NCI-H748 (cell line): Measurements from ENCODE around the gene MAPK4.

Experiments used
- DNase-seq: peaks from one replicate; lab custom pipeline; 2025; ENCODE audit not compliant: unreplicated experiment; lab: John Stamatoyannopoulos, UW

Gene MAPK4

GRCh38 chr18:50622865-50623393 is 63.0 kb downstream of the MAPK4 start:
- DNase-seq = no peak

DNA sequence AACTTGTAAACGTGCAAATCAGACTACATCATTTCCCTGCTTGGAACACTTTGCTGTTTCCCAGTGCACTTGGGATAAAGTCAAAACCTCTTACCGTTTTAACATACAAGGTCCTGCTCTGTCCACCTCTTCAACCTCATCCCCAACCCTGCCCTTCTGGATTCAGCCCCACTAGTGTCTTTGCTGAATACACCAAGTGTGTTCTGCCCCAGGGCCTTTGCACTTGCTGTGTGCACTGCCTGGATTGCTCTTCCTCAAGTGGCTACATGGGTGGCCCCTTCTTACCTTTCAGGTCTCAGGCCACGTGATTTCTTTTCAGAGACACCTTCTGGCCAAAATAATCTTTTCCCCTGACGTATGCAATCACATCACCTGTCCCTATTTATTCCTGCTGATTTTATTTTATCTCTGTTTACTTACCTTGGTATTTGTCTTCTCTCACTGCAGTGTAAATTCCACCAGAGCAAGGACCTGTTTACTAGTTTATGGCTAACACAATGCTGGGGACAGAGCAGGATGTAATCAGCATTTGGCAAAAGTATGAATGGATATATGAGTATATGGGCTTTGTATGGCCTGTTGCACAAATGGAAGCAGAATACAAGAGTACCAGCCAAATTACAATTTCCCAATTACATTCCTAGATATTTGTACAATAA is 63.9 kb downstream of the MAPK4 start:
- DNase-seq = no peak

GRCh38 chr18:50624981-50625380 is 65.1 kb downstream of the MAPK4 start:
- no peak for DNase-seq

- DNase-seq = no peak
Observed at GRCh38 chr18:50626317-50626716, 66.4 kb downstream of the MAPK4 start.

DNA sequence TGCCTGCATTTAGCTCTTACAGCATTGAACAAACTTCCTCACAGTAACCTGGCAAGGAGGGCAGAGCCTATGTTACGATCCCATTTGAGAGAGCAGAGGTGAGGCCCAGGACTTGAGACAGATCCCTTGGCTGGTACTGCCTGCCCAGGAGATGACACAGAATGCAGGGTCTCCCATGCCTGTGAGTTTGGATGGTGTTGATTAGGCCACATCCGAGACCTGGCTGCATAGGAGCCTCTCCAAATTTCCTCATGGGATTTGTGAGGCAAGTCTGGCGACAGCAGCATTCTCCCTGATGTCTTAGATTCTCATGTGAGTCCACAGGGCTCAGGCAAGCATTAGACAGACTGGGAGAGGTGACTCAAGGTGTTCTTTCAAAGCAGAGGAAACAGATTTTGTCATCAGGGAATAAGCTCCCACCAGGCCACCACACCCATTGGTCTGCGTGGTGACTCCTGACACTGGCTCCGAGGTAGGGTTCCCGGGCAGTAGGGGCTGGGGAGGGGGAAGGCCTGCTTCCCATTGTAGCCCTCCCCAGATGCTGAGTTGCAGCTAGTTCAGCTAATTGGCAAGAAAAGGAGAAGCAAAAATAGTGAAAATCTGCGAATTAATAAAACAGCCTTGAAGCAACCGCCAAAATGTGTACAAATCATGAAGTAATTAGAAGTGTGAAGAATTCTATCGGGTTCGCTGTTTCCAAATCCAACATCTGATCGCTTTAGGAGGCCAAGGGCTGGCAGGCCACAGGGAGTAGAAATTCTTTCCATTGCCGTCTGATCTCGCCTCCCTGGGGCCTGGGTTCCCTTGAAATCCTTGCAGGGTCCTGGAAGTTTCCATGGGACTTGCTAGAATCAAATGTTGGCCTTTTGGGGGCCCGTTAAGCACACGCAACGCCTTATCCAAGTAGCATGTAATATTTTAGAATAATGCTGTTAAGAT is 68.0 kb downstream of the MAPK4 start:
- no peak for DNase-seq

DNA sequence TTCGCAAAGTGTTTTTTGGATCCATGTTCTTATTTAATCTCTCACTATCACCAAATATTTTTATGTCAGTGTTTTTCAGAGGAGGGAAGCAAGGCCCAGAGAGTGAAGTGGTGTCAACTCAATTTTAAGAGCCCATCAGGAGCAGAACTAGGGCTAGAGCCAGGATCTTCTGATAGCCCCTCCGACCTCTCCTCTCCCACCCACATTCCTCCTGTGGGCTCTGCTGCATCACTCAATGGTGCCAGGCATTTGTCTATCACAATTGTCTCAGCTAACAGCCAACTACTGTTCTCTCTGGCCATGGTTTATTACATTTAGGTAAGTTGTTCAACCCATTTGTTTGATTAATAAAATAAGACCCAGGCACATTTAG is 68.6 kb downstream of the MAPK4 start:
- DNase-seq = no peak

DNA sequence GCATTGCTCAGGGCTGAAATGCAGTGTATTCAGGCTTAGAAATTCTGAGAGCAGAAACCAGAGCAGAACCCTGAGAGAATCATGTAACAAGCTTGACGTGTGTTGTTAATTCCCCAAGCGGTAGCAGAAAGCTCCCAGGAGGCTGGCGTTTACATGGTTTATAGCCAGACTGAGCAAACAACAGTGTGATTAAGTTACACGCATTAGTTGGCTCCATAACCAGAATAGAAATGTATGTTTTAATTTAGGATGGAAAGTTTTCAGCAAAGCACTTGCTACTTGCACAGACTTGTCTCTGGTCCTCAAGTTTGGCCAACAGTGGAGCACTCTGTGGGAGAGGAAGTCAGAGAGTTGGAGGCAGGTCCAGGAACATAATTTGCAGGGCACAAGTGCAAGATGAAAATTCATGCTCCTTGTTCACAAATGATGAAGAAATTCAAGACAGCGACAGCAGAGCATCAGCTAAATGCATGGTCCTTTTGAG is 69.3 kb downstream of the MAPK4 start:
- DNase-seq = peak; percentile 90

DNA sequence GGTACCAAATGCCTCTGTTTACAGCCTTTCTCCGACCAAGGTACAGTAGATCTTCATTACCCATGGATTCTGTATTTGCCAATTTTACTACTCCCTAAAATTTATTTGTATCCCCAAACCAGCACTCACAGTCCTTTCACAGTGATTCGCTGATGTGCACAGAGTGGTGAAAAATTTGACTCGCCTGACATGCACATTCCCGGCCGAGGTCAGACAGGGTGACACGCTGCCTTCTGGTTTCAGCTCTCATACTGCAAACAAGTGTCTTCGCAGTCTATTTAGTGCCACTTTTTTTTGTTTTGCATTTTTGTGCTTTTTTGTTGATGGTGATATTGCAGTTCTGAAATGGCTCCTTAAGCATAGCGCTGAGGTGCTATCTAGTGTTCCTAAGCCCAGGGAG is 71.0 kb downstream of the MAPK4 start:
- peak; percentile 42 for DNase-seq

DNA sequence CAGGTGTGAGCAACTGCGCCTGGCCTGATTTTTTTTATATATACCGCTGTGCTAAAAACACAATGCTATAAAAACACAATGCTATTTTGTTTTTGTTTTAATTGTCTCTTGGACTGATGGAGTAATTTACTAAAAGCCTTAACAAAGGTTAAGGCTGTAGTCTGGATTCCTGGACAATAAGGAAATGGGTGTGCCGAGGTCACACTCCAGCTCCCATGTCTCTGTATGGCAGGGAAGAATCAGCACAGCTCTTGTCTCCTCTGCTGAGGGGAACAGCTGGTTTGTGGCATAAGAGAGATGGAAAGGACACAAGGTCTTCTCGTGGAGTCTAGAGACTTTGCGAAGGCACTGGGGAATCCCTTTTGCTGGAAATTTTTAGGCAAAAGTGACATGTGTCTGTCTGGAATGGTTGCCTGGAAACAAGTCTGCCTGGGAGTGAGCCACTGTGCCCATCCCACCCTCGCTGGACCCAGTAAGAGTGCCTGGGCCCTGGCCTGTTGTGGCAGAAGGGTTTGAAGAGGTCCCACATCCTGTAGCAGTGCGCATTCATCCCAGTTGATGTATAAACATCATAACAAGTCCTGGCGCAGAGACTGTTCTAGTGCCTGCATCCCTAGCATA is 73.1 kb downstream of the MAPK4 start:
- DNase-seq = peak; percentile 40

GRCh38 chr18:50633992-50634391 is 74.1 kb downstream of the MAPK4 start:
- DNase-seq = peak; percentile 17

DNA sequence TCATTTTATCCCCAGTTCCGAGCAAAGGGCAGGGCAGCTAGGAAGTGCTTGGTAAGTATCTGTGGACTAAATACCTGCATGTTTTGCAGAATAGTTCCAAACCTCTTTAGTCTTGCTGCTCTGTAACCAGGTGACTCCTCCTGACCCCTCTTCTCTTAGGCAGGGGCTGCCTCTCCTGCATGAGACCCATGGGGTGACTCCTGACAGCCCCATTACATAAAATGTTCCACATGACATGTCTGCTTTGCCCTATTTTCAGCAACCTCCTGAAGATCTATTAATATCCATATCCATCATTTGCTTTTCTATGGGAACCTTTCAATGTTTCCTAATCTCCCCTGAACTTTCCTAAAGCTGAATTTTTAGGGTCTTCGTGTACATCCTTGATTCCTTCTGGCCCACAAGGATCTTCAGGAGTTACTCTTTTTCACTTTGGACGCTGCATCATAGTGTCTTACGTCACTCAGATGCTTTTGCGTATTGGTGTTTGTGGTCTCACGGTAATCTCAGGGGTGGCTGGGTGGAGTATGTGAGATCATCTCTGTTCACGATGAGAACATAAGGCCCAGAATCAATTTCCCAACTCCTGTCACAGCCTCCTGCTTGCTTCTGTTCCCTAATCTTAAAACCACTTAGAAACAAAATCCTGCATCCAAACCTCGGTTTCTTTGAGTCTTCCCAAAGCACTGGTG is 76.6 kb downstream of the MAPK4 start:
- DNase-seq = no peak

DNA sequence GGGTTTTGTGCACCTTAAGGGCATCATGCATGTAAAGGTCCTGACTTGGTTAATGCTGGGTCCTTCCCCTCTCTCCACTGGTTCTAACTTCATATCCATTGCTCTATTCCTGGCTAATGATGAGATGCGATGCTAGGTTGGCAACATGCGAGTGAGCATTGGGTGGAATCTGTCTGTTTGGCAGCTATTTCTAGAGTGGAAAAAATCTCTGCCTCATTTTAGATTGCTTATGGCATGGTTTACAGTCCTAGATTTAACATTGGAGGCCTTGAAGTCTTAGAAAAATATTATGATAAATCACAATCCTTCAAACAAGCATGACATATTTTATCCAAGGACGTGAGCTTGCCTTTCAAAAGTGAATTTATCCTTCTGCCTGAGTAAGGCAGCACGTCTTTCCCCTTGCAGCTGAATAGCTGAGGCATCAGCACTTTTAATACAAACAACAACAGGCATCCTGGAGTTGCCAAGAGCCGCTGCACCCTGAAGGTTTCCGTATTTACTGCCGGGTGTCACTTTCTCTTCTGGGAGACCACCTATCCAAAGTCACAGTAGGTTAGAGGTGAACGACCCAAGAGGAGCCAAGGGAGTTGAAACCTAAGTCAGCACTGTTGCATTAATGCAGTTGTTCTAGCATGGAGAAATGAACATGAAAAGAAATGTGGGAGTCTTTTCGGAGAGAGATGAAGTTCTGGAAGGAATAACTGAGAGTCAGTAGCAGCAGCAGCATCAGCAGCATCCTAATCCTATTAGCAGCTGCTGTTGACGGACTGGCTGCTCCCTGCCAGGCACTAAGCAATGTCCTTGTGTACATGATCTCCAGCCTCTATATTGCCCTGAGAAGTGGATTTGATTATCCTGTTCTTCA is 78.4 kb downstream of the MAPK4 start:
- DNase-seq = no peak

GRCh38 chr18:50638884-50639420 is 79.1 kb downstream of the MAPK4 start:
- DNase-seq = peak; percentile 22

DNA sequence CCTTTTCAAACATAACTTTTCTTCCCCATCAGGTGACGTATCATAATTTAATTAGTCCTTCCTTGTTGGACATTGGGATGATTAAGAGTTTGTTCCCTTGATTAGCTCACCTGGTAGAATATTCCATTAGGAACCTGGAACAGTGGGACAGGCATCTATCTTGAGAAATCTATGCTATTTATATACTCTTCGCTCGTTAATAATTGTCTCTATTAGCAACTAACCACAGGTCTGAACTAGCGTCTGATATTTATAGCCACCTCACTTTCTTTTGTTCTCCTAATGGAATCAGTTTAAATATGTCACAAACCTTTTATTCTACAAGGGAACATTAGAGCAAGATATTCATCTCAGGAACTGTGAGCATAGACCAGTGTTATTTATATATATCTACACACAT is 79.8 kb downstream of the MAPK4 start:
- DNase-seq = no peak

DNA sequence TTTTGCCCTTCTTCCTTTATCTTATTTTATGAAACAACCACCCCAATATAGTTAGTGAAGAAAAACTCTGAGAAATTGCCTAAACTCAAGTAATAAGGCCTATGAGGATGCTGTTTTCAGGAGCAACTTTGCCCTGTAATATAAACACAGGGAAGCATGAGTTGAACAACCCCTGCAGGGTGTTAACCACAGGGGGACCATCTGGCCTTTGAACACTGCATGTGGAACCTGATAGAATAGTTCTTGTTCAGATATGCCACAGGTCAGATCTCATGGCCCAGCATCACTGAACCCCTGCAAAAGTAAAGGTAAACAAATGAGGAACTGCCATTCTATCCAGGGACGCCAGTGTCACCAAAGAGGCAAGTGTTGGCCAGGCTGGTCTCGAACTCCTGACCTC is 82.6 kb downstream of the MAPK4 start:
- DNase-seq = no peak

GRCh38 chr18:50644146-50644545 is 84.3 kb downstream of the MAPK4 start:
- DNase-seq = no peak

GRCh38 chr18:50644807-50645206 is 84.9 kb downstream of the MAPK4 start:
- peak; percentile 58 for DNase-seq

- DNase-seq = no peak
Observed at GRCh38 chr18:50647237-50647636, 87.3 kb downstream of the MAPK4 start.

DNA sequence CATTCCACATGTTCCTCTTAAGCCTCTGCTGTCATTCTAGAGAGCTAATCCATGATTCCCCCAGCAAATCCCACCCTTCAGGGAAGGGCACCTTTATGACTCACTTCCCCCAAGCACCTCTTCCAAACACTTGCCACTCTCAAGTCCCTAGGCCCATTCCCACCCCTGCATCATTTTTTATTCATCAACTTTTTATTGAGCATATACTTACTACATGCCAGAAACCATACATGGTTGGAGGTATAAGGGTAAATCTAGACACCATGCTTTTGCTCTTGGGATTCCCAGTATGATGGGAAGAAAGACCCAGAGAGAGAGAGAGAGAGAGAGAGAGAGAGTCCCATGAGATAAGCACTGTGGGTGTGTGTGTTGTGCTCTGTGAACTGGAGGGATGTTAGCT is 87.9 kb downstream of the MAPK4 start:
- no peak for DNase-seq

DNA sequence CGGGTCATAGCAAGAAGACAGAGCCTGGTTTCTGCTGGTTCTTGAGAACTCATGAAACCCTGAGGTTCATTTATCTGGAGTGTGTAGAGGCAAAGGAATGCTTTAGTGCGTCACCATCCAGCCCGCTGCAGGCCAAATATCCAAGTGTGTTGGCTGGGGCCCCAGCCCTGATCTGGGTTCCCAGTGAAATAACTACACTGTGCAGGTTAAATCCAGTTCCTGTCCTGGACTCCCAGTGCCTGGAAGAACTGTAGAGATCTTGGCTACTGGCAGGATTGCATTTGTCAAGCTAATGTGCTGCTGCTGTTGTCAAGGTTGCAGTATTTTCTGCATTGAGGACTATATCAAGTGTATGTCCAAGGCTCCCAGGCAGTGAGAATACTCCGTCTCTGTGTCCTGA is 89.9 kb downstream of the MAPK4 start:
- DNase-seq = no peak
